Activated CD8-positive, alpha-beta memory T cell treated with anti-CD3 and anti-CD28 coated beads, Interleukin-2, amount 10 ng/mL, durations not matched to agents 7 days and 5 days (primary cell): ENCODE measurements around the gene GSS. TPM values are rescaled to one million over a fixed set of nuclear protein-coding genes. Genes with fewer than 3 reads are reported as not detected.
A peak's percentile ranks its signal among the peaks of the same experiment; 100 is the strongest.

Experiments used
- ATAC-seq: fragments of 150-1000 bp; cut with Tn5 transposase; one replicate; pipeline ENCODE4 v1.10.0; 2021; ENCODE audit warnings: moderate library complexity
- CTCF ChIA-PET: fragments of 350-600 bp; sonication (Branson Sonifier 250); formaldehyde crosslinking; loops from one replicate; lab custom pipeline; 2021; ENCODE audit warnings: antibody characterized with exemption; lab: Charles Lee
- DNase-seq: peaks from one replicate; pipeline ENCODE4 v3.0.0-alpha.2; 2020
- H3K27ac Mint-ChIP-seq: one replicate; pipeline ENCODE4 v1.8.0; 2021; ENCODE audit warnings: mild to moderate bottlenecking, mixed read lengths
- H3K27me3 Mint-ChIP-seq: one replicate; pipeline ENCODE4 v1.8.0; 2021; ENCODE audit warnings: mixed read lengths
- H3K36me3 Mint-ChIP-seq: one replicate; pipeline ENCODE4 v1.8.0; 2021; ENCODE audit warnings: mild to moderate bottlenecking, mixed read lengths
- H3K4me1 Mint-ChIP-seq: one replicate; pipeline ENCODE4 v1.8.0; 2021; ENCODE audit warnings: mixed read lengths
- H3K4me3 Mint-ChIP-seq: one replicate; pipeline ENCODE4 v1.8.0; 2021; ENCODE audit warnings: mild to moderate bottlenecking, moderate library complexity, mixed read lengths
- H3K9me3 Mint-ChIP-seq: one replicate; pipeline ENCODE4 v1.8.0; 2022; ENCODE audit warnings: low read depth, mixed read lengths
- total RNA-seq, 2 experiments: library from RNA; stranded (reverse); gene quantifications; one replicate each; pipeline ENCODE4 v1.2.3, GENCODE V29; 2021

GSS gene
- total RNA-seq, 2 experiments from 2014 or later: 59.4 to 64.6 TPM

GRCh38 chr20:34956041-34956458 lies 444 bp upstream of the GSS start:
- no peak for ATAC-seq

GRCh38 chr20:34954904-34955230 lies 739 bp downstream of the GSS start:
- Mint-ChIP-seq H3K4me1 (peaks cover 24% of the 10 kb centered on the region), H3K4me3 (peak overlapping the region; percentile 97), H3K36me3 (peaks cover 9% of the 10 kb centered on the region), H3K27me3 (no peaks in the 10 kb centered on the region), H3K27ac (peak overlapping the region; percentile 93), H3K9me3 (no peaks in the 10 kb centered on the region)
- DNase-seq (no peak), ATAC-seq (no peak)
- CTCF ChIA-PET: interaction anchor here (0.6 to 12.4 kb wide), 6 partner anchors 13 to 711 kb away, joined by 3 to 168 read pairs (median 4); partner anchors contain the start of genes ACSS2 and GGT7

More at GRCh38 chr20:34956041-34956458, 444 bp upstream of the GSS start:
- CTCF ChIA-PET: interaction anchor here (0.6 to 12.4 kb wide), 12 partner anchors 15 to 120 kb away, joined by 3 to 168 read pairs (median 4); partner anchors contain the start of genes ACSS2 and GGT7
- DNase-seq: no peak
- Mint-ChIP-seq H3K27me3 (no peaks in the 10 kb centered on the region), H3K9me3 (no peaks in the 10 kb centered on the region), H3K4me3 (peak overlapping the region; percentile 97), H3K27ac (peak overlapping the region; percentile 93), H3K36me3 (peaks cover 3% of the 10 kb centered on the region), H3K4me1 (peaks cover 28% of the 10 kb centered on the region)

- Mint-ChIP-seq H3K27ac (no peak overlapping the region), H3K4me3 (no peak overlapping the region), H3K36me3 (peaks cover 15% of the 10 kb centered on the region), H3K9me3 (no peaks in the 10 kb centered on the region), H3K27me3 (no peaks in the 10 kb centered on the region), H3K4me1 (peaks cover 24% of the 10 kb centered on the region)
- CTCF ChIA-PET: interaction anchor here (12.4 kb wide), 1 partner anchor 80 kb away, joined by 168 read pairs; the partner anchor contains the start of genes ACSS2 and GGT7
- ATAC-seq: no peak
- DNase-seq: no peak
Measured at GRCh38 chr20:34953960-34954359, 1.6 kb downstream of the GSS start.

GRCh38 chr20:34952671-34953070 lies 2.9 kb downstream of the GSS start:
- no peak overlapping the region for H3K27ac Mint-ChIP-seq
- H3K36me3 Mint-ChIP-seq: peaks cover 17% of the 10 kb centered on the region
- H3K9me3 Mint-ChIP-seq: no peaks in the 10 kb centered on the region
- H3K27me3 Mint-ChIP-seq: no peaks in the 10 kb centered on the region
- CTCF ChIA-PET: interaction anchor here (12.4 kb wide), 1 partner anchor 78 kb away, joined by 168 read pairs; the partner anchor contains the start of genes ACSS2 and GGT7
- ATAC-seq (no peak), DNase-seq (no peak)
- H3K4me1 Mint-ChIP-seq: peaks cover 24% of the 10 kb centered on the region
- no peak overlapping the region for H3K4me3 Mint-ChIP-seq

- CTCF ChIA-PET: interaction anchor here (1.0 to 12.4 kb wide), 3 partner anchors 11 to 77 kb away, joined by 4 to 168 read pairs (median 4); partner anchors contain the start of genes ACSS2 and GGT7
- no peak for ATAC-seq
- Mint-ChIP-seq H3K4me1 (peaks cover 24% of the 10 kb centered on the region), H3K36me3 (peaks cover 19% of the 10 kb centered on the region), H3K27me3 (no peaks in the 10 kb centered on the region), H3K4me3 (no peak overlapping the region), H3K27ac (no peak overlapping the region), H3K9me3 (no peaks in the 10 kb centered on the region)
- no peak for DNase-seq
Measured at GRCh38 chr20:34951652-34952051, 4.0 kb downstream of the GSS start.

GRCh38 chr20:34951252-34951651 lies 4.4 kb downstream of the GSS start:
- ATAC-seq: no peak
- H3K4me3 Mint-ChIP-seq: no peak overlapping the region
- H3K27ac Mint-ChIP-seq: no peak overlapping the region
- H3K9me3 Mint-ChIP-seq: no peaks in the 10 kb centered on the region
- peaks cover 23% of the 10 kb centered on the region for H3K4me1 Mint-ChIP-seq
- no peaks in the 10 kb centered on the region for H3K27me3 Mint-ChIP-seq
- H3K36me3 Mint-ChIP-seq: peaks cover 22% of the 10 kb centered on the region
- no peak for DNase-seq
- CTCF ChIA-PET: interaction anchor here (0.7 to 12.4 kb wide), 4 partner anchors 10 to 145 kb away, joined by 3 to 168 read pairs (median 4); partner anchors contain the start of genes ACSS2 and GGT7

GRCh38 chr20:34949120-34949519 lies 6.5 kb downstream of the GSS start:
- ATAC-seq (no peak), DNase-seq (no peak)
- CTCF ChIA-PET: interaction anchor here (12.4 kb wide), 1 partner anchor 75 kb away, joined by 168 read pairs; the partner anchor contains the start of genes ACSS2 and GGT7
- Mint-ChIP-seq H3K4me1 (peaks cover 7% of the 10 kb centered on the region), H3K27ac (no peak overlapping the region), H3K36me3 (peaks cover 33% of the 10 kb centered on the region), H3K4me3 (no peak overlapping the region), H3K27me3 (no peaks in the 10 kb centered on the region), H3K9me3 (no peaks in the 10 kb centered on the region)

- peaks cover 3% of the 10 kb centered on the region for H3K4me1 Mint-ChIP-seq
- CTCF ChIA-PET: interaction anchor here (1.3 to 12.4 kb wide), 2 partner anchors 65 to 74 kb away, joined by 3 to 168 read pairs; partner anchors contain the start of genes ACSS2 and GGT7
- H3K27me3 Mint-ChIP-seq: no peaks in the 10 kb centered on the region
- DNase-seq (no peak), ATAC-seq (no peak)
- H3K9me3 Mint-ChIP-seq: no peaks in the 10 kb centered on the region
- H3K27ac Mint-ChIP-seq: no peak overlapping the region
- H3K36me3 Mint-ChIP-seq: peaks cover 35% of the 10 kb centered on the region
- no peak overlapping the region for H3K4me3 Mint-ChIP-seq
Measured at GRCh38 chr20:34948030-34948429, 7.6 kb downstream of the GSS start.

GRCh38 chr20:34947336-34947735 lies 8.3 kb downstream of the GSS start:
- H3K4me1 Mint-ChIP-seq: no peaks in the 10 kb centered on the region
- no peak overlapping the region for H3K27ac Mint-ChIP-seq
- no peaks in the 10 kb centered on the region for H3K9me3 Mint-ChIP-seq
- H3K36me3 Mint-ChIP-seq: peaks cover 40% of the 10 kb centered on the region
- H3K4me3 Mint-ChIP-seq: no peak overlapping the region
- DNase-seq (no peak), ATAC-seq (no peak)
- no peaks in the 10 kb centered on the region for H3K27me3 Mint-ChIP-seq
- CTCF ChIA-PET: no interaction called here

- CTCF ChIA-PET: interaction anchor here (1.0 kb wide), 1 partner anchor 71 kb away, joined by 3 read pairs; no protein-coding TSS in a partner anchor
- no peaks in the 10 kb centered on the region for H3K4me1 Mint-ChIP-seq
- no peak overlapping the region for H3K27ac Mint-ChIP-seq
- ATAC-seq (no peak), DNase-seq (no peak)
- no peaks in the 10 kb centered on the region for H3K27me3 Mint-ChIP-seq
- H3K36me3 Mint-ChIP-seq: peaks cover 40% of the 10 kb centered on the region
- no peak overlapping the region for H3K4me3 Mint-ChIP-seq
- H3K9me3 Mint-ChIP-seq: no peaks in the 10 kb centered on the region
Measured at GRCh38 chr20:34946661-34947060, 8.9 kb downstream of the GSS start.

GRCh38 chr20:34945315-34946077 lies 10.1 kb downstream of the GSS start:
- H3K36me3 Mint-ChIP-seq: peaks cover 40% of the 10 kb centered on the region
- H3K4me1 Mint-ChIP-seq: no peaks in the 10 kb centered on the region
- ATAC-seq (no peak), DNase-seq (no peak)
- H3K4me3 Mint-ChIP-seq: no peak overlapping the region
- H3K9me3 Mint-ChIP-seq: no peaks in the 10 kb centered on the region
- no peaks in the 10 kb centered on the region for H3K27me3 Mint-ChIP-seq
- CTCF ChIA-PET: interaction anchor here (1.0 kb wide), 2 partner anchors 9 to 70 kb away, joined by 3 read pairs; no protein-coding TSS in a partner anchor
- no peak overlapping the region for H3K27ac Mint-ChIP-seq

GRCh38 chr20:34943808-34944567 lies 11.6 kb downstream of the GSS start:
- no peak for ATAC-seq
- Mint-ChIP-seq H3K4me3 (no peak overlapping the region), H3K4me1 (no peaks in the 10 kb centered on the region), H3K27ac (no peak overlapping the region), H3K36me3 (peaks cover 40% of the 10 kb centered on the region), H3K27me3 (no peaks in the 10 kb centered on the region), H3K9me3 (no peaks in the 10 kb centered on the region)
- DNase-seq: no peak
- CTCF ChIA-PET: interaction anchor here (1.1 to 1.2 kb wide), 2 partner anchors 57 to 70 kb away, joined by 3 read pairs; no protein-coding TSS in a partner anchor

GRCh38 chr20:34942301-34942700 lies 13.3 kb downstream of the GSS start:
- ATAC-seq (no peak), DNase-seq (no peak)
- Mint-ChIP-seq H3K36me3 (peaks cover 44% of the 10 kb centered on the region), H3K4me1 (no peaks in the 10 kb centered on the region), H3K27ac (no peak overlapping the region), H3K9me3 (no peaks in the 10 kb centered on the region), H3K4me3 (no peak overlapping the region), H3K27me3 (no peaks in the 10 kb centered on the region)
- CTCF ChIA-PET: interaction anchor here (1.4 to 1.8 kb wide), 3 partner anchors 14 to 69 kb away, joined by 4 to 10 read pairs (median 5); partner anchors contain the start of genes GGT7, GSS and MYH7B
